Stimulated activated CD8-positive, alpha-beta memory T cell treated with anti-CD3 and anti-CD28 coated beads, Interleukin-4, amount 100 ng/mL, for 1 hour (primary cell): ENCODE data around the gene TFEB.
"Not testable (repeated sequence)": the region's sequence is repeated elsewhere in the genome, so short reads cannot be mapped to it uniquely, and the experiment has no call there.

Experiments
- DNase-seq, 2 donors: peaks; one replicate each; pipeline ENCODE4 v3.0.0-alpha.2; 2020; ENCODE audit warnings: low read depth in 2 of 2, low spot score in 1 of 2

The TFEB gene

DNA sequence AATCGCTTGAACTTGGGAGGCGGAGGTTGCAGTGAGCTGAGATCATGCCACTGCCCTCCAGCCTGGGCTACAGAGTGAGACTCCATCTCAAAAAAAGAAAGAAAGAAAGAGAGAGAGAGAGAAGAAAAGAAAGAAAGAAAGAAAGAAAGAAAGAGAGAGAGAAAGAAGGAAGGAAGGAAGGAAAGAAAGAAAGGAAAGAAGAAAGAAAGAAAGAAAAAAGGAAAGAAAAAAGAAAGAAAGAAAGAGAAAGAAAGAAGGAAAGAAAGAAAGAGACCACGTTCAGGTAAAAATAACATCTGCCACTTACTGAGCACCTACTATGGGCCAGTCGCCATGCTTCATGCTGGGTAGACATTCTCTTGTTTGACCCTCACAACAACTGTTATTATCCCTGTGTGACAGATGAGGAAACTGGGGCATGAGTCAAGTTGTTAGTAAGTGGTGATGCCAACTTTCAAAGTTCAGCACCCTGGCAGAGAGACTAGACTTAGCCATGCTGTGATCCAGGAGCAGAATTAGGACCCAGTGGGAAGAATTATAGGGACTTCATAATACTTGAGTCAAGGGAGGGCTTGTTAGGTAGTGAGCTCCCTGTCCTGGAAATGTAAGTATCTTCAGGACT lies 30.7 kb upstream of the TFEB start:
- not testable (repeated sequence) for DNase-seq

DNA sequence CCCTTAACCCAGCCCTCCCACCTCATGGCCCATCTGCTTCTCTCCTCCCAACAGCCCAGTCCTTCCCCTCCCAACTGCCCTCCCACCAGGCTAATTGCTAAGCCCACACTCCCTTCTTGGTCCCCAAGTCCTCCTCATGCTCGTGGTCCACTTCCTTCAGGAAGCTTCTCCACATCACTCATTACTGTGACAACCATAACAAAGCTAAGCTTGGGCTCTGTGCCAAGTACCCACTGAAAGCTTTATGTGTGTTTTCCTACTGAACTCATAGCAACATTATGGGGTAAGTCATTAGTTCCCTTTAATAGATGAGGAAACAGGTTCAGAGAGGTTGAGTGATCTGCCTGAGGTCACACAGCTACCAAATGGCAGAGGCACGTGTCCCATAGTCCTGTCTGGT lies 28.1 kb upstream of the TFEB start:
- no peak for DNase-seq

DNA sequence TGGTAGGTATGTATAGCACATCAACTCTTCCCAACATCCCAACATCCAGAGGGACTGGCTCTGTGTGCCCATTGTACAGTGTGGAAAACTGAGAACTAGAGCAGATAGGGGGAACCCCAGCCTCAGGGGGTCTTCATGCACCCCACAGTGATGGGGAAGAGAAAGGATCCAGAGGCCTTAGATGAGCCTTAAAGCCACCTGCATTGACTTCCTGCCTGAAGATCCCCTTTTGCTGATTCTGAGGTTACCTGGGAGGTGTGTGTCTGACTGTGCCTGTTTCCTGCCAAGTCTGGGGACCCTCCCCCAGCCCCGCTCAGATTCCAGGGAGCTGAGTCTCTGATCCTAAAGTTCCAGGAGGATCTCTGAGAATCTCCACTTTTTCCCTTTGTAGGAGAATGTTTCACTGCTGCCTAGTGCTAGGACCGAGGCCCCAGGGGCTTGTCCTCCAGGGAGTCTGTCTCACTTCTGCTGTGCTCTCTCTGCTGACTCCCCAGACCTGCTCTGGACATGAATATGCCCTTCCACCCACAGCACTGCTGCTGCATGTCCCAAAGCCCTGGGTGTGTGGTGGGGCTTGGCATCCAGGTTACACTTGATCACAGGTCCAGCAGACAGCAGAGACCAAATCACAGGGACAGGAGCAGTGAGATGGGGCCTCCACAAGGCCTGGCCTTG lies 24.6 kb upstream of the TFEB start:
- no peak for DNase-seq

DNA sequence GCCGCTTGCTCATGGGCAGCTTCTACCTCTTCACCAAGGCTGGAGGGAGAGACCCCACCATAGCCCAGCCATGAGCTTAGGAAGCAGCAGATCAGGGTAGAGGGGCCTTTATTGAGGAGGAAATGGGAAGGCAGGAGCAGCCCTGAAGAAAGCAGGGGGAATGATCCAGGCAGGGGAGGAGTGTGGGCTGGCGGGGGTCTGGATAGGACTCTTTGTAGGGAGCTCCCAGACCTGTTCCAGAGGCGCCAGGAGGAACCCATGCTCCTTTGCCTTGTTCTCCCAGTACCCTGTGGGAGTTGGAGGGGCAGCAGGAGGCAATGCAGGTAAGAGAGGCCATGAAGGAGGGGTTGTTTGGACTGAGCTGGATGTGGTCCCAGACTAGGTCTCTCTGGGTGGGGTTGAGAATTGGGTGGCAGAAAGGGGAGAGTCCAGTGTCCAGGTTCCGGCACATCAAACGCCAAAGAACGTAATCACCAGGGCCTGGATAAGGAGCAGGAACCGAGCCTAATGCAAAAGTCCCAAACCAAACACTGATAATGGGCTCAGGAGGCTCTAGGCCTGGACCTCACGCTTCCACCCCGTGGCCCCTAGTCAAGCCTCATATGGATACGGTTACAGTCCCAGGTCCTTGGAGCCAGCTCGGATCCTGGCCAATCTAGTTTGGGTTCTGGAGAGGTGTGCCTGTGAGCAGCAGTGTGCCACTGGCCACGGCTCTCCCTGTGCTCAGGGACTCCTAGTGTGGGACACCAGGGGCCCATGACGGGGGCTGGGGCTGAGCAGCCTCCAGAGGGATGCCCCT lies 23.9 kb upstream of the TFEB start:
- no peak for DNase-seq

DNA sequence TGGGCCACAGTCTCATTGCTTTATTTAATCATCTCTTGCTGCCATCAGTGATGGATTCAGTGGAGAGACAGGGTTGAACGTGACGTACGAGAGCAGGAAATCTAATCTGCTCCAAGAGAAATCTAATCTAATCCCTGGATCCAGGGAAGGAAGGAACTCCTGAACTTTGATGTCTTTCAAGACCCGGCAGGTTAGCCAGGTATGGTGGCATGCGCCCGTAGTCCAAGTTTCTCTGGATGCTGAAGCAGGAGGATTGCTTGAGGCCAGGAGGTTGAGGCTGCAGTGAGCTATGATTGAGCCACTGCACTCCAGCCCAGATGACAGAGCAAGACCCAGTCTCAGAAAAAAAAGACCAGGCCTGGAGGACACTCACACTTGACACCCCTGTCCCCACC lies 23.2 kb upstream of the TFEB start:
- no peak for DNase-seq

DNA sequence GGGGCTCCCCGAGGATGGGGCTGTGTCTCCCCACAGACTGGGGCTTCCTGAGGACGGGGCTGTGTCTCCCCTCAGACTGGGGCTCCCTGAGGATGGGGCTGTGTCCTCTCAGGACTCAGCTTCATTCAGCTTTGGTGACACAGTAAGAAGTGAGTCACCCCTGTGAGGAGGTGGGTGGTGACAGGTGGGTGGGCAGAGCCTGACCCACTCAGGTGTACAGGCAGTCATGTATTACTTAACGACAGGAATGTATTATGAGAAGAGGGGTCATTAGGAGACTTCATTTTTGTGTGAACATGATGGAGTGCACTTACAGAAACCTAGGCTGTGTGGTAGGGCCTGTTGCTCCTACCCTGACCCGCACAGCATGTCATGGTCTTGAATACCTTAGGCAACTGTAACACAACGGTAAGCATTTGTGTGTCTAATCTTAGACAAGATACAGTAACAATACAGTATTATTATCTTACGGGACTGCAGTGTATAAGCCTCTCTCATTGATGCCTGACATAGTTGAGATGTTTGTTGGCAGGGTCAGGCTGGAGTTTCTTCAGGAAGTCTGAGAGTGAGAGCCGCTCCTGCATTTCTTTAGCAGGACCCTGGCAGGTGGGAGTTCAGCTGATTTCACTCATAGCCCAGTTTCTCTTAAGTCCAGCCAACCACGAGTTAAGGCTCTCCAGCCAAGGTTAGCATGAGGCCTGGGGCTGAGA lies 22.7 kb upstream of the TFEB start:
- DNase-seq: no peak

DNA sequence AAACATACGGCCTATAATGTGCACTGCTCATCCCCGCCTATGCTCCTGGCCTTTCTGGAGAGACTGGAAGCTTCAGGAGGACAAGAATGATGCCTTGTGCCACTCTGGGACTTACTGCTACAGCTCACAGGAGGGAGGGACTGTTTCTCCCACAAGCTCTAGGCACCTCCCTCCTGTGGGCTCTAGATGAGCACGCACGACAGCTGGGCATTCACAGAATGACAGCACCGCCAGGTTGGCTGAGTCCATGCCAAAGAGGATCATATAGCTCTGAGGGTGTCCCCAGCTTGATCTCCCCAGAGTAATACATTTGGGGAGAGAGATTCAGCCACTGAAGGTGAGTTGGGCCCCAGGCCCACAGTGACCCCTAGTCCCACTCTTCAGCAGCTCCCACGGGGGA lies 21.9 kb upstream of the TFEB start:
- DNase-seq: no peak

DNA sequence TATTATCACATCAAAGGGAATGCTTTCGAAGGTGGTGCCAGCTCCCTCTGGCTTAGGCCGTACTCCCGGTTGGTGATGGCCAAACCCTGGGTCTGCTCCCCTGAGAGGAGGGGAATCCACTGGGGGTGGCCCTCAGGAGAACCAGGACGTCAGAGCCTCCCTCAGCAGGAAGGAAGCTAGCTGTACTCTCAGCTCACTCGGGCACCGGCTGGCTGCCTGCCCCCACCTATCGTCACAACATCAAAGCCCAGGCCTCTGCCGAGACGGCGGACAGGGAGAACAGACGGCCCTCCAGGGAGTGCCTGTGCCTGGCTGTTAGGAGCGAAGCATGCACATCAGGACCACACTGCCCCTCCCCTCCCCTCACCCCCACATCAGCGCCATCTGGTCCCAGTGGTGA lies 20.9 kb upstream of the TFEB start:
- DNase-seq: no peak

DNA sequence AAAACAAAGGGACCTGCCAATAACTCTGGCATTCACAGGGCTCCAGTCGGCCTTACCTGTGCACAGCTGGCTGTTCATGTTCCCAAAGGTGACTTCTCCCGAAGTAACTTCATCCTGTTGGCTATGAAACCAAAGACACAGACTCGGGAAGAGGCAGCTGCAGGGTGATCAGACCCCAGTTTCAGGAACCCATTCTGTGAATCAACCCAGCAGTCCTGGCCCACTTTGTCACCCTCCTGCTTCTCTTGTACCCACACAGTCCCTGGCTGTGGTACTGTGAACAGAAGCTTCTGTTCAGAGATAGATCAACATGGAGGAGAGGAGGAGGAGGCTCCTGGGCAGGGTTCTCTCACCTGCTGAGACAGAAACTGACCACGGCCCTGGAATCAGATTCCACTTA lies 20.5 kb upstream of the TFEB start:
- no peak for DNase-seq

DNA sequence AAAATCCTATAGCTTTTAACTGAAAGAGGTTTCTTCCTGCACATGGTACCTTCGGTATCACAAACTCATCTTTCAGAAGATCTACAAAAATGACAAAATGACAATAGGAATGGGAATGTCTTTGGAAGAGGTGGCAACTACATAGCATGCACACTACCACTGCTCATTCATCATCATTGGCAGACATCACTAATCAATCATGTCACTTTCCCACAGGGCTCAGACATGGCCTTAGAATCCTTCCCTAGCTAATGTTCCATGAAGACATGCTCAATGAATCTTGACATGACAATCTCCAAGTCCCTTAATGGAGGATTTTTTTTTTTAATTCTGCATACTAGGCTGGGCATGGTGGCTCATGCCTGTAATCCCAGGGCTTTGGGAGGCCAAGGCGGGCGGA lies 15.0 kb upstream of the TFEB start:
- no peak for DNase-seq

DNA sequence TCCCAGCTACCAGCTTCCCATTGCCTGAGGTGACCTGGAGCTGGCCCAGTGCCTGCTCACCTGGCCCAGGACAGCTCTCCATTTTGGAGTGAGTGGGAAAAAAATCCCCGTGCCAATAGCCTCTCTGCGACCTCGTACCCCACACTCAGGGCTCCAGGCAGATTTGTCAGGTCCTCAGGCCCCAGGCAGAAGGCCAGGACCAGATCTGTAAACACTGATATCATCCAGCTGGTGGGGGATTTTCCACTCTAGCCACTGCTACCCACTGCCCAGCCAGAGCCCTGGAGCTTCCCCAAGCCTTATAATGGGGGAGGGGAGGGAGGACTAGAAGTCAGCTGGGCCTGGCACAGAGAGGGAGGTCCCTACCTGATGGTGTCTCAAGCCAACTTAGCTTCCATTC lies 13.1 kb upstream of the TFEB start:
- no peak for DNase-seq

DNA sequence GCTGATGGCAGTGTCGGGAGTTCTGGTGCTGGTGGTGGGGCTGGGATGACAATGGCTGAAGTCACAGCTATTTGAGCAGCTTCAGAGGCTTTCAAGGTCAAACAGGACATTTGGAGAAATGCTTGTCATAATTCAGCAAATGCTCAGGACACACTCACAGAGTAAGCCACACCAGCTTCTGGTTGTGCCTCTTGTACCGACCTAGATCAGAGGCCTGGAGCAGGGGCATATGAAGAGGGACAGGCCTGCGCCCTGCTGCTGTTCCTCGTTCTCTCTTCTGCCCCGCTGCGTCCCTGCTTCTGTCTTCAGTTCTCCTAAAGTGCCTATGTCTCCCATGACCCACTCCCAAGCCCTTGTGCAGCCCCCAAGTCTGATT lies 12.7 kb upstream of the TFEB start:
- DNase-seq: no peak

DNA sequence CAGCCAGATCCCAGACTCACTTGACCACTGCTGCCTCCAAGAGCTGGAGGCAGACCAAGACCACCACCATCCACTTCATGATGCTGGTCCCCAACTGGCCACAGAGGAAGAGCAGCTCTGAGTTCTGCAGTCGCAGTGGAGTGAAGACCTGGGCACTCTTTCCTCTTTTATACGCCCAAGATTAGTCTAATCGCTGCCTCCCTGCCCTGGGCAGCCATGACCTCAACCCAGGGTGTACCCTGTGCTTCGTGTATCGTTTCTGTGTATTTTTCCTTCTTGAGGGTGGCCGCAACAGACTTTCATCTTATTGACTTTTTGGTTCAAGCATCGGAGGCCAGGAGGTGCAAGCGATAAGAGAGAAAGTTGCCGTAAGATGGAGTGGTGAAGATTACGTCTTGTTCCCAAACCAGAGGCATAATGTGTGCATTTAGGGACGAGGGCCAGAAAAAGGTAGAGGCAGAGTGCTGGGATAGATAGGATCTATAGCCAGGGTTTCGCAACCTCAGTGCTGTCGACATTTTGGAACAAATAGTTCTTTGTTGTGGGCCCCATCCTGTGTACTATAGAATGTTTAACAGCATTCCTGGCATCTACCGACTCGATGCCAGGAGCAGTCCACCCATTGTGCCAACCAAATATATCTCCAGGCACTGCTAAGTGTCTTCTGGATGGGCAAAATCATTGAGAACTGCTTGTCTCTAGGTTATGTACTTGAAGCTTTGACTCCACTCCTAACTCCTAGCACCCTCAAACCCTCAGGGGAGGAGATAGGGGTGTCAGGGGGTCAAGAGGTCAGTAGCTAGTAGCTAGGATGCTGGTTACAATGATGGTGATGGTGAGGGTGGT lies 12.1 kb upstream of the TFEB start, which contains the start of gene PGC:
PGC (minus strand) TSS at position 142 of the 846 bp plus-strand sequence; CDS start at position 79, 63 bp downstream.
- DNase-seq: no peak

DNA sequence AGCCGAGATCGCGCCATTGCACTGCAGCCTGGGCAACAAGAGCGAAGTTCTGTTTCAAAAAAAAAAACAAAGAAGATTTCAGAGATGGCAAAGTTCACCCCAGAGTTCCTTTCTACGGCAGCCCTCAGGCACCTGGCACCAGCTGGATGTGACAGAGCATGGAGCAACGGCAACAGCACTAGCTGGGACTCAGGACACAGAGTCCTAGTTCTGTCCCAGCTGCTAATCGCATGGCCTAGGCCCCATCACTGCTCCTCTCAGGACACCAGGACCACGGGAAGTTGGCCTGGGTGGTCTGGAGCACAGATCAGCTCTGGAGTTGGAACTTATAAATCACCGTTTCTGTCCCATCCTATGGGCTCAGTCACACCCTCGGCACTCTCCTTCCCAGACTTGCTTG lies 10.7 kb upstream of the TFEB start:
- DNase-seq: no peak

DNA sequence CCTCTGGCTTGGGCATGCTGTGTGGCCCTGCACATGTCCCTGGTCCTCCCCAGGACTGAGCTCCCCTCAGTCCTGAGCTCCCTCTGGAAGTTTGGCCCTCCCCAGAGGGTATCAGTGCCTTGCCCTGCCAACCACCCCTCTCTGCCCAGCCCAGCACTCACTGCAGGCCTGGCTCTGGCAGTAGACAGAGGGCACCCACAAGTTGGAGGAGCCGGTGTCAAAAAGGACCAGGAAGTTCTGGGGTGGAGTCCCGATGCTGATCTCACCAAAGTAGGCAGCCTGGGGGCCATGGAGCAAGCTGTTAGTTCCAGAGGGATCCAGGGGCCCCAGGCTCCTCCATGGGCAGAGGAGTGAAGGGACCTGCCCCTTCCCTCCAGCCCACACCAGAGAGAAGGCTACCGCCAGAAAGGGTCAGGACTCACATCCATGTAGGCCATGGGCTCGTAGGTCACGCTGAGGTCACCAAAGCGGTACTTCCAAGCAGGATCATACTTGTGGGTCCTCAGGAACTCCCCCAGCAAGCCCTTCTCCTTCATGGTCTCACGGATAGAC lies 8.9 kb upstream of the TFEB start:
- DNase-seq: no peak

DNA sequence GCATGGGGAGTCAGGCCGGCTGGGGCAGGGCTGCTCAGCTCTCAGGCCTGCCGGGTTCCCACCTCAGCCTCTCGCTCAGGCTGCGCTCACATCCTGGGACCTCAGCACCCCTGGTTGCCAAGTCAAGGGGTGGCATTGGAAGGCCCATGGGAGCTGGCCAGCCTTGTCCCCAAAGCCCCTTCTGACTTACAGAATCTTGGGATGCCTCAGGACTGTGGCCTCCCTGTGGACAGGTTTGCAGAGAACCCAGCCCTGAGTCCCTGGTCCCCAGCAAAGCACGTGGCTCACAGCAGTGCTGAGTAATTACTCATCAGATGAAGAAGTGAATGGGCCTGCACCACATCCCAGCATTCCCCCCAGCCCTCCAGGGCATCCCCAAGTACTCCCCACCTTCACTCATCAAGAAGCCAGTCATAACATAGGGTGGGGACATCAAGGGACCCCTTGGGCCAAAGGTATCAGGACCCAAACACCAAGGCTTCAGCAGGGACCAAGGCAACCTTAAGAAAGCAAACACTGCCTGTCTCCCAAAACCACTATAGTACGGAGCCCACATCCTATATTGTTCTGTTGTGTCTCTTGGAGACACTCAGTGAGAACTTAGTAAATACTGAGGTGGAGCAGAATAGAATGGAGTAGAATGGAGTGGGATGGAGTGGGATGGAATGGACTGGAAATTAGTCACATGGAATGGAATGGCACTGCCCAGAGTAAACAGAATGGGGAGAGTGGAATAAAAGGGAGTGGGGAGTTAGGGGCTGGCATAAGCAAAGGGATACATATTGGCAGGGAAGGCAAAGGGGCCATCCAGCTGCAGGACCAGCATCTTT lies 8.2 kb upstream of the TFEB start:
- DNase-seq: no peak

DNA sequence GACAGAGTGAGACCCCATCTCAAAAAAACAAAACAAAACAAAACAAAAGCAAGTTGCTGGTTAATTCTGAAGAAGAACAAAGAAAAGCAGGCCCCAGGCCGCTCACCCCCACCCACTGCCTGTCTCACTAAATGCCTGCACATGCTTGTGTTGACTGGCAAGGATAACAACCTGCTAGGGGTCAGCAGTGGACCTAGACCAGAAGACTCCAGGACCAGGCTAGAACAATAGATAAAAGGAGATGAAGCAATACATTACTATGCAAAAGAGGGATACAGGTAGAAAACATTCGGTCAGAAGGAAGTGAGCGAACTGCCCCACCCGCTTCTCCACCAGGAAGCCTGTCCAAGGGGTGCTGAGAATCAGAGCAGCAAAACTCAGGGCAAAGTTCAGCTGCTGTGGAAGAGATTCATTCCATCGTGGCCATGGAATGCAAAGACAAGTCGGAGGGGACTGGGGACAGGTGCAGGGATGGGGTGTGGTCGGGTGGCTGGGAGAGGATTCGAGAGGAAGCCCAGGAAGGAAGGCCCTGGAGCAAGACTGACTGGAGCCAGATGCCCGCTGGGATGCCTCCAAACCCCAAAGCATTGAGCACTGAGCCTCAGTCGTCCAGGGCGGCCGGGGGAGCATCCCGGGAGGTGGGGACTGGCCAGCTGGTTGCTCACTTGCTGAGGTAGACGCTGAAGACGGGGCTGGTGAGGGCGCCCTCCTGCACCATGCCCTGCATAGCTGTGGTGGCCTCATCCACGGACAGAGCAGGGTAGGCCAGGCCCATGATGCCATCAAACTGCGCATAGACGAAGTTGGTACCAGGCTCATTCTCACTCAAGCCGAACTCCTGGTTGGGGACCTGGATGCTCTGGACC lies 6.5 kb upstream of the TFEB start:
- no peak for DNase-seq

DNA sequence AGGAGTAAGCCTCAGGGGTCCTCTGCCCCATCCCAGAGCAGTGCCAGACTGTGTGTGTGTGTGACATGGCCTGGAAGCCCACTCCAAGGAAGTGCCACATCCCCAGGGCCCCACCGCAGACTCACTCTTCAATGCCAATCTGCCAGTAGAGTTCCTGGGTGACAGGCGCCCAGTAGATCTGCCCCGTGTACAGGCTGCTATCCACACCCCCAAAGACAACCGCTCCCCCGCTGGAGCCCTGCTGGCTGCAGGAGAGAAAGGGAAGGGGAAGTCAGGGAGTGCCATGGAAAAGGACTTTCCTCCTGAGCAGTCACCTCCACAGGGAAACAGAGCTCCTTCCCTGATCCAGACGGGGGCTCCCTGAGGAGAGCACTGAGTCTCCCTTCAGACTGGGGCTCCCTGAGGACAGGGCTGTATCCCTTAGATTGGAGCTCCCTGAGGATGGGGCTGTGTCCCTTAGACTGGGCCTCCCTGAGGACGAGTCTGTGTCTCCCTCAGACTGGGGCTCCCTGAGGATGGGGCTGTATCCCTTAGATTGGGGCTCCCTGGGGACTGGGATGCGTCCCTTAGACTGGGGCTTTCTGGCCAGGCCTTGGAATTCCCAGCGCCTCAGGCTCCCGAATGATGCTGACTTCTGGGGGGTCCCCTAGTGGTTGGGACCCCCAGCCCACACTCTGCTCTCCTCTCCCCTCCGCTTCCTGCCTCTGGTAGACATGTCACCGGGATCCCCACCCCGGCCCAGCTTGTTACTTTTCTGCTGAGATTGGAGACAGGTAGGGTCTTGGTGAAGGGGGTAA lies 5.2 kb upstream of the TFEB start:
- no peak for DNase-seq
